Kidney epithelial cell (primary cell): ENCODE results near the gene TTC8. TPM values are rescaled to one million over a fixed set of nuclear protein-coding genes. Genes with fewer than 3 reads are reported as not detected.
A peak's percentile ranks its signal among the peaks of the same experiment; 100 is the strongest.

ENCODE experiments used
- DNase-seq: peaks from one replicate; pipeline ENCODE4 v3.0.0-alpha.2; 2010; ENCODE audit warnings: low read depth
- H3K27me3 ChIP-seq: 2 replicates; pipeline ENCODE4 v1.6.0; 2011; ENCODE audit warnings: low read length; ENCODE audit not compliant: control insufficient read depth, insufficient read depth
- H3K36me3 ChIP-seq: 2 replicates; pipeline ENCODE4 v1.5.1; 2011; ENCODE audit warnings: low read length; ENCODE audit not compliant: control insufficient read depth, insufficient read depth
- H3K4me3 ChIP-seq: 2 replicates; pipeline ENCODE4 v1.5.1; 2011; ENCODE audit warnings: low read depth, mild to moderate bottlenecking, control low read depth, low read length
- CTCF ChIP-seq: IDR thresholded peaks from 2 replicates; pipeline ENCODE4 v1.5.1; 2011; ENCODE audit warnings: mild to moderate bottlenecking, moderate library complexity, low read length, control low read depth, inconsistent platforms; ENCODE audit not compliant: insufficient read depth, poor library complexity, severe bottlenecking
- total RNA-seq: library from RNA; depleted of rRNA; stranded (reverse); fragments of >200 nt; gene quantifications from 2 replicates; pipeline ENCODE4 v1.2.3, GENCODE V29; 2015

The TTC8 gene
- total RNA-seq, 1 donor from 2014 or later, result 18.3 TPM

GRCh38 chr14:88872976-88873375 lies 48.5 kb downstream of the TTC8 start:
- H3K4me3 ChIP-seq, result no peak overlapping the region
- peaks cover 5% of the 10 kb centered on the region for H3K36me3 ChIP-seq
- no peaks in the 10 kb centered on the region for H3K27me3 ChIP-seq
- no peak for TF ChIP-seq CTCF
- DNase-seq, result no peak

GRCh38 chr14:88877192-88877591 lies 52.7 kb downstream of the TTC8 start:
- H3K36me3 ChIP-seq, result peaks cover 3% of the 10 kb centered on the region
- no peak overlapping the region for H3K4me3 ChIP-seq
- DNase-seq, result no peak
- H3K27me3 ChIP-seq, result no peaks in the 10 kb centered on the region
- TF ChIP-seq CTCF, result no peak

GRCh38 chr14:88879022-88879421 lies 54.6 kb downstream of the TTC8 start:
- DNase-seq, result peak; percentile 16
- TF ChIP-seq CTCF, result no peak

GRCh38 chr14:88882236-88882635 lies 57.8 kb downstream of the TTC8 start:
- DNase-seq, result no peak
- H3K36me3 ChIP-seq, result no peaks in the 10 kb centered on the region
- no peak overlapping the region for H3K4me3 ChIP-seq
- TF ChIP-seq CTCF, result no peak
- no peaks in the 10 kb centered on the region for H3K27me3 ChIP-seq

More at GRCh38 chr14:88879022-88879421, 54.6 kb downstream of the TTC8 start:
- Histone ChIP-seq H3K27me3 (no peaks in the 10 kb centered on the region), H3K36me3 (no peaks in the 10 kb centered on the region), H3K4me3 (no peak overlapping the region)

- no peak for DNase-seq
- no peak for TF ChIP-seq CTCF
- Histone ChIP-seq H3K36me3 (no peaks in the 10 kb centered on the region), H3K4me3 (no peak overlapping the region), H3K27me3 (no peaks in the 10 kb centered on the region)
Measured at GRCh38 chr14:88895116-88895515, 70.7 kb downstream of the TTC8 start.

- no peak overlapping the region for H3K4me3 ChIP-seq
- no peak for DNase-seq
- TF ChIP-seq CTCF, result no peak
- no peaks in the 10 kb centered on the region for H3K27me3 ChIP-seq
- no peaks in the 10 kb centered on the region for H3K36me3 ChIP-seq
Measured at GRCh38 chr14:88901189-88901588, 76.7 kb downstream of the TTC8 start.
